K562 (cell line): ENCODE results near the gene TXNRD3. TPM values are rescaled to one million over a fixed set of nuclear protein-coding genes. Genes with fewer than 3 reads are reported as not detected.

Experiments
- ARHGAP35 ChIP-seq: fragments of 450-650 bp; IDR thresholded peaks from 2 replicates; pipeline ENCODE4 v1.6.1; 2018; ENCODE audit not compliant: partially characterized antibody
- CBFA2T3 ChIP-seq: fragments of 450-650 bp; IDR thresholded peaks from 2 replicates; pipeline ENCODE4 v1.6.1; 2017
- DDX20 ChIP-seq: fragments of 450-650 bp; IDR thresholded peaks from 2 replicates; pipeline ENCODE4 v1.6.1; 2016; ENCODE audit warnings: missing genetic modification characterization, low read depth, mild to moderate bottlenecking, missing compliant biosample characterization, moderate library complexity
- GTF2E2 ChIP-seq: fragments of 200-800 bp; sonication (Bioruptor generic); IDR thresholded peaks from 2 replicates; pipeline ENCODE4 v1.6.1; 2016; ENCODE audit warnings: missing genetic modification characterization, missing compliant biosample characterization
- MBD2 ChIP-seq: sonication (generic); IDR thresholded peaks from 2 replicates; pipeline ENCODE4 v1.6.1; 2016; ENCODE audit warnings: low read depth, borderline replicate concordance
- MEF2A ChIP-seq: IDR thresholded peaks from 2 replicates; pipeline ENCODE4 v1.6.1; 2011; ENCODE audit warnings: low read depth, mild to moderate bottlenecking, low read length, moderate library complexity; ENCODE audit not compliant: control insufficient read depth
- PPARD ChIP-seq: fragments of 250-450 bp; sonication (Bioruptor Pico); IDR thresholded peaks from 2 replicates; pipeline ENCODE4 v1.8.0; 2022; ENCODE audit warnings: inconsistent platforms, mild to moderate bottlenecking, moderate library complexity
- SMARCC2 ChIP-seq: fragments of 450-650 bp; IDR thresholded peaks from 2 replicates; pipeline ENCODE4 v1.6.1; 2017; ENCODE audit warnings: antibody characterized with exemption, moderate library complexity, mild to moderate bottlenecking, low read depth
- TRIM24 ChIP-seq, 2 experiments: fragments of 450-650 bp; IDR thresholded peaks; 2 replicates each; pipeline ENCODE4 v1.6.1; 2016
- YY1 ChIP-seq, 3 experiments: IDR thresholded peaks; 2 replicates each; pipeline ENCODE4 v1.6.1; 2011; ENCODE audit warnings: low read length in 2 of 3, mild to moderate bottlenecking in 2 of 3, moderate library complexity in 2 of 3, borderline replicate concordance in 1 of 3, control low read depth in 1 of 3, low read depth in 1 of 3; ENCODE audit not compliant: insufficient read depth in 3 of 3, insufficient replicate concordance in 2 of 3, control insufficient read depth in 1 of 3, insufficient read length in 1 of 3; ENCODE audit errors: extremely low read depth in 1 of 3
- ZNF140 ChIP-seq: fragments of 250-450 bp; sonication (Bioruptor Pico); IDR thresholded peaks from 2 replicates; pipeline ENCODE4 v1.8.0; 2021; ENCODE audit warnings: moderate library complexity, mild to moderate bottlenecking, inconsistent platforms
- ZNF707 ChIP-seq: fragments of 250-450 bp; sonication (Bioruptor Pico); conservative IDR thresholded peaks from 2 replicates; pipeline ENCODE4 v1.8.0; 2022; ENCODE audit warnings: inconsistent platforms, mild to moderate bottlenecking, moderate library complexity
- polyA plus RNA-seq, 8 experiments: library from polyadenylated mRNA; depleted of rRNA in 4 of 8; stranded (reverse) in 5 of 8; unstranded in 3 of 8; fragments of >200 nt; fragmentation: Nextera tagmentation in 2 of 8; fragmentation: Illumina TruSeq in 1 of 8; extraction: Ambion mirVana in 2 of 8; extraction: Trizol in 1 of 8; gene quantifications; 2 replicates each; pipeline versions ENCODE4 v1.2.1 to v1.2.3, GENCODE V29; 2011 to 2014; ENCODE audit warnings: inconsistent platforms in 1 of 8, missing spikeins in 1 of 8
- total RNA-seq, 7 experiments: library from RNA; depleted of rRNA in 6 of 7; stranded (reverse); fragments of >200 nt in 6 of 7; fragmentation: Illumina TruSeq in 2 of 7; extraction: Trizol in 2 of 7; gene quantifications; 2 replicates each; pipeline versions ENCODE4 v1.2.1 to v1.2.3, GENCODE V29; 2011 to 2021; ENCODE audit warnings: low replicate concordance in 1 of 7
- TF ChIP-seq, protein P1 (sequence below), 2 experiments: fragments of 450-650 bp in 1 of 2; sonication (generic) in 1 of 2; formaldehyde crosslinking in 1 of 2; IDR thresholded peaks; 2 replicates each; pipeline versions ENCODE4 v1.7.1 to v1.9.0; 2016 to 2022; ENCODE audit warnings: inconsistent platforms in 1 of 2, mild to moderate bottlenecking in 1 of 2, missing genetic modification reagents in 1 of 2
- TF ChIP-seq, protein P2 (sequence below): sonication (generic); IDR thresholded peaks from 2 replicates; pipeline ENCODE4 v1.6.1; 2016
- TF ChIP-seq, protein P3 (sequence below): fragments of 450-650 bp; IDR thresholded peaks from 2 replicates; pipeline ENCODE4 v1.6.1; 2016; ENCODE audit warnings: antibody characterized with exemption

The TXNRD3 gene
- total and polyA plus RNA-seq, 9 of the 15 experiments (the other 6 are each of a cell fraction or from before 2014, with no cell fraction given): 0.96 to 2.3 (median 1.7) TPM

DNA sequence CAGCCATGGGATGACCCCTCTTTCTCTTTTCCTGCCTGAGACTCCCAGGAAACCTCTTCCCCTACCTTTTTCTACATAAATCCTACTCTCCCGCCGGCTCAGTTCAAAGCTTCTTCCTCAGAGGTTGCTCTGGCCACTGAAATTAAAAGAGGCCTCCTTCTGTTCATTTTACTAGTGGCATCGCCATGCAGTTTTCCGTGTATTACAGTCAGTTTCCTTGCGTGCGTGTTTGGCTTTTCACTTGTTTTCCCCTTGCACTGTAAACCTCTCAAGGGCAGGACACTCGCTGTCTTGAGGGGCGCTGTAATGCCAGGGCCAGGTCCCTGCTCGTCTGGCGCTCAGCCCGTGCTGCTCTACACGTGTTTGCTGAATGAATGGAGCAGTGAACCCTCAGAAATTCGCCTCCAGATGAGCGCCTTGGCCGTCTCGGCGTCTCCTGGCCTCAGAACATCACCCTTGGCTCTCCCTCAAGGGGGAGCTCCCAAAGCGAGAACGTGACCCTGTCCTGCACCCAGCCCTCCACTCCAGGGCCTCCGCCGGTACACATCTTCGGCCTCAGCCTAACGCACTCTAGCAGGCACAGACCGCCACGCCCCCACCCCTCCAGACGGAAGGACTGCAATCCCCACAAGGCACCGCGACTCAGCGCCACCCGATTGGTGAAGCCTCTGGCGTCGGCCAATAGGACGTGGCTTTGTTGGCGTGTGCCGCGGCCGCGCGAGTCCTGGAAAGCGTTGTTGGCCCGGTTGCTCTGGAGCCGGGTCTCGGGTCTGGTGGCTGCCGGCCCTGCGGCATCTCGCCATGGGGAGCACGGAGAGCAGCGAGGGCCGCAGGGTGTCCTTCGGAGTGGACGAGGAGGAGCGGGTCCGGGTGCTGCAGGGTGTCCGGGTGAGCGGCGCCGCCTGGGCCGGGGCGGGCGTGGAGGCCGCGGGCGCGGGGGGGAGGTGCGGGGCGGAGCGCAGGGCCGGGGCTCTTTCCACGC, 48.9 kb upstream of the TXNRD3 start, which contains the start of gene CHCHD6 (continued):
- TF ChIP-seq, protein P1, sequence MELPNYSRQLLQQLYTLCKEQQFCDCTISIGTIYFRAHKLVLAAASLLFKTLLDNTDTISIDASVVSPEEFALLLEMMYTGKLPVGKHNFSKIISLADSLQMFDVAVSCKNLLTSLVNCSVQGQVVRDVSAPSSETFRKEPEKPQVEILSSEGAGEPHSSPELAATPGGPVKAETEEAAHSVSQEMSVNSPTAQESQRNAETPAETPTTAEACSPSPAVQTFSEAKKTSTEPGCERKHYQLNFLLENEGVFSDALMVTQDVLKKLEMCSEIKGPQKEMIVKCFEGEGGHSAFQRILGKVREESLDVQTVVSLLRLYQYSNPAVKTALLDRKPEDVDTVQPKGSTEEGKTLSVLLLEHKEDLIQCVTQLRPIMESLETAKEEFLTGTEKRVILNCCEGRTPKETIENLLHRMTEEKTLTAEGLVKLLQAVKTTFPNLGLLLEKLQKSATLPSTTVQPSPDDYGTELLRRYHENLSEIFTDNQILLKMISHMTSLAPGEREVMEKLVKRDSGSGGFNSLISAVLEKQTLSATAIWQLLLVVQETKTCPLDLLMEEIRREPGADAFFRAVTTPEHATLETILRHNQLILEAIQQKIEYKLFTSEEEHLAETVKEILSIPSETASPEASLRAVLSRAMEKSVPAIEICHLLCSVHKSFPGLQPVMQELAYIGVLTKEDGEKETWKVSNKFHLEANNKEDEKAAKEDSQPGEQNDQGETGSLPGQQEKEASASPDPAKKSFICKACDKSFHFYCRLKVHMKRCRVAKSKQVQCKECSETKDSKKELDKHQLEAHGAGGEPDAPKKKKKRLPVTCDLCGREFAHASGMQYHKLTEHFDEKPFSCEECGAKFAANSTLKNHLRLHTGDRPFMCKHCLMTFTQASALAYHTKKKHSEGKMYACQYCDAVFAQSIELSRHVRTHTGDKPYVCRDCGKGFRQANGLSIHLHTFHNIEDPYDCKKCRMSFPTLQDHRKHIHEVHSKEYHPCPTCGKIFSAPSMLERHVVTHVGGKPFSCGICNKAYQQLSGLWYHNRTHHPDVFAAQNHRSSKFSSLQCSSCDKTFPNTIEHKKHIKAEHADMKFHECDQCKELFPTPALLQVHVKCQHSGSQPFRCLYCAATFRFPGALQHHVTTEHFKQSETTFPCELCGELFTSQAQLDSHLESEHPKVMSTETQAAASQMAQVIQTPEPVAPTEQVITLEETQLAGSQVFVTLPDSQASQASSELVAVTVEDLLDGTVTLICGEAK (IDR thresholded peaks at IDR 0.05): peak; percentile 72
- TF ChIP-seq, protein P1 (CRISPR knock-in tag; IDR thresholded peaks at IDR 0.05): no peak
- TF ChIP-seq ZNF140: no peak
- TF ChIP-seq DDX20: no peak
- no peak for TF ChIP-seq ZNF707
- TF ChIP-seq, protein P2, sequence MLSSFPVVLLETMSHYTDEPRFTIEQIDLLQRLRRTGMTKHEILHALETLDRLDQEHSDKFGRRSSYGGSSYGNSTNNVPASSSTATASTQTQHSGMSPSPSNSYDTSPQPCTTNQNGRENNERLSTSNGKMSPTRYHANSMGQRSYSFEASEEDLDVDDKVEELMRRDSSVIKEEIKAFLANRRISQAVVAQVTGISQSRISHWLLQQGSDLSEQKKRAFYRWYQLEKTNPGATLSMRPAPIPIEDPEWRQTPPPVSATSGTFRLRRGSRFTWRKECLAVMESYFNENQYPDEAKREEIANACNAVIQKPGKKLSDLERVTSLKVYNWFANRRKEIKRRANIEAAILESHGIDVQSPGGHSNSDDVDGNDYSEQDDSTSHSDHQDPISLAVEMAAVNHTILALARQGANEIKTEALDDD: no peak
- no peak for TF ChIP-seq SMARCC2
- peak in 1 of 3 experiments; percentile 4 for TF ChIP-seq YY1 (IDR thresholded peaks at IDR 0.05; ENCODE audit: borderline replicate concordance in 1 of 3, control insufficient read depth in 1 of 3, extremely low read depth in 1 of 3, insufficient read depth in 3 of 3, insufficient read length in 1 of 3, insufficient replicate concordance in 2 of 3, low read depth in 1 of 3, low read length in 2 of 3)
- TF ChIP-seq MBD2: peak; percentile 100
- TF ChIP-seq PPARD: no peak
- TF ChIP-seq MEF2A: no peak
- TF ChIP-seq TRIM24 (IDR thresholded peaks at IDR 0.05): no peak
- TF ChIP-seq GTF2E2 (tag): no peak
- TF ChIP-seq, protein P3, sequence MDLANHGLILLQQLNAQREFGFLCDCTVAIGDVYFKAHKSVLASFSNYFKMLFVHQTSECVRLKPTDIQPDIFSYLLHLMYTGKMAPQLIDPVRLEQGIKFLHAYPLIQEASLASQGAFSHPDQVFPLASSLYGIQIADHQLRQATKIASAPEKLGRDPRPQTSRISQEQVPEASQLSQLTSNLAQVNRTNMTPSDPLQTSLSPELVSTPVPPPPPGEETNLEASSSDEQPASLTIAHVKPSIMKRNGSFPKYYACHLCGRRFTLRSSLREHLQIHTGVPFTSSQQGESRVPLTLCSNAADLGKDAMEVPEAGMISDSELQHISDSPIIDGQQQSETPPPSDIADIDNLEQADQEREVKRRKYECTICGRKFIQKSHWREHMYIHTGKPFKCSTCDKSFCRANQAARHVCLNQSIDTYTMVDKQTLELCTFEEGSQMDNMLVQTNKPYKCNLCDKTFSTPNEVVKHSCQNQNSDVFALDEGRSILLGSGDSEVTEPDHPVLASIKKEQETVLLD: no peak
- no peak for TF ChIP-seq ARHGAP35
- TF ChIP-seq CBFA2T3: no peak
